RCC 7860 (cell line): ENCODE measurements around the gene CPSF3.

Source experiments
- DNase-seq: peaks from one replicate; pipeline ENCODE4 v3.0.0-alpha.2; 2015; ENCODE audit warnings: low spot score
- FAIRE-seq: peaks from 2 replicates; lab custom pipeline; 2012; peaks lifted over from hg19 to GRCh38; lab: Jason Lieb, UNC

CPSF3 gene

DNA sequence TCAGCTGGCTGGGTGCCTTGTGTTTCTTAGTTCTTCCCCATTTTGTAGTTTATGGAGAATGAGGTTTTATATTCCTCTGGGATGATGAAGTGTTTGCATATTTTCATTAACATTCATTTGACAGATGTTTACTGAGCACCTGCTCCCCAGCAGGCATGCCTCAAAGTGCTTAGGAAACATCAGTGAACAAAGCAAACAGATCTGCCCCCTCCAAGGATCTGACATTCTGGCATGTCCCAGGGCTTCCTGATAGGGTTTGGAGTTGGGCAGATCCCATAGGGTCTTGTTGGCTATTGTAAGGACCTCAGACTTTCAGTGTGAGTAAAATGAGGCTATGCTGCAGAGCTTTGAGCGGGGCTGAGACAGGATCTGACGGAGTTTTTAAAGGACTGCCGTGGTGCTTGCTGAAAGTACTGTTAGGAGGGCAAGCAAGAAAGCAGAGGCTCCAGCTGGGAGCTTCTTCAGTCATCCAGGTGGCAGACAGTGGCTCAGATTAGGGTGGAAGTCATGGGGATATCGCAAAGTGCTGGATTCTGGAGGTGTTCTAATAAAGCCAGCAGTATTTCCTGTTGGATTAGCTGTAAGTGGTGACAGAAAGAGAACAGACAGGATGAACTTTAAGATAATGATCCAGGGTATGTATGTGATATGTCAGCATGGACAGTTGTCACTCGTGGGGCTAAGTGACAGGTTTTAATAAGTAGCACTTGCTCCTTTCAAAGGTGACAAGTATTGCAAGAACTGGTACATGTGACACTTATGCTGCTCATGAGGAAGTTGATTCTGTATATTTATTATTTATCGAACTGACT, 39.6 kb downstream of the CPSF3 start:
- FAIRE-seq: no peak
- DNase-seq: no peak

DNA sequence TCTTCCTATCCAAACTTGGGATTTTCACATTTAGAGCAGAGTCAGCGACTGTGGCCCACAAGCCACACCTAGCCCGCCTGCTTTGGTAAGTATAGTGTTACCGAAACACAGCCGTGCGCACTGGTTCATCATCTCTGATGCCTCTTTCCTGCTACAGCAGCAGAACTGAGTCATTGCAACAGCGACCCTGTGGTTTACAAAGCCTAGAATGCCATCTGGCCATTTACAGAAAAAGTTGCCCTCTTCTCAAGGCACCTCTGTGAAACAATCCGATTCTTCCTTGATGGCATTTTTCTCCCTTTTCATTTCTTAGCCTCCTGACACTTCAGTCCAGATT, 40.2 kb downstream of the CPSF3 start:
- DNase-seq (no peak), FAIRE-seq (no peak)

DNA sequence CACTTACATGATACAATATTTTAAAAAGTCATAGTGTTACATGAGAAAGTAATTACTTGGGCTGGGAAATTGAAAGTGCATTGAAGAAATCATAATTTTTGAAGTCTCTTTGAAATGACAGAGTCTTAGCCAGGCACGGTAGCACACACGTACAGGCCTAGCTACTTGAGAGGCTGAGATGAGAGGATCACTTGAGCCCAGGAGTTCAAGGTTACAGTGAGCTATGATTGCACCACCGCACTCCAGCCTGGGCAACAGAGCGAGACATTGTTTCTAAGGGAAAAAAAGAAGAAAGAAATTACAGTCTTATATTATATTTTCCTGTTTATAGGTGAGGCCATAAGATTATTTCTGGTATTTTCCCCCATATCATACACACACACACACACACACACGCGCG, 41.7 kb downstream of the CPSF3 start:
- FAIRE-seq: no peak

DNA sequence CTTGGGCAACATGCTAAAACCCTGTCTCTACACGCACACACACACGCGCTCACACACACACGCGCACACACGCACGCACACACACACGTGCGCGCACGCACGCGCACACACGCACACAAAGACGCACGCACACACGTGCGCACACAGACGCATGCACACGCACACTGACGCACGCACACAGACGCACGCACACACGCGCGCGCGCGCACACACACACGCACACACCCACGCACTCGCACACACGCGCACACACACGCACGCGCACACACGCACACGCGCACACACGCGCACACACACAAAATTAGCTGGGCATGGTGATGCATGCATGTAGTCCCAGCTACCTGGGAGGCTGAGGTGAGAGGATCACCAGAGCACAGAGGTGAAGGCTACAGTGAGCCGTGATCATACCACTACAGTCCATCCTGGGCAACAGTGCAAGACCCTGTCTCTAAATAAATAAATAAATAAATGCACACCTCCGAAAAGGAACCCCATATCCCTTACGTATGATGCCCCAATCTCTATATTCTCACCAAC, 42.8 kb downstream of the CPSF3 start:
- FAIRE-seq: no peak
- DNase-seq: no peak

More for the DNA sequence above, 41.7 kb downstream of the CPSF3 start:
- DNase-seq: no peak

DNA sequence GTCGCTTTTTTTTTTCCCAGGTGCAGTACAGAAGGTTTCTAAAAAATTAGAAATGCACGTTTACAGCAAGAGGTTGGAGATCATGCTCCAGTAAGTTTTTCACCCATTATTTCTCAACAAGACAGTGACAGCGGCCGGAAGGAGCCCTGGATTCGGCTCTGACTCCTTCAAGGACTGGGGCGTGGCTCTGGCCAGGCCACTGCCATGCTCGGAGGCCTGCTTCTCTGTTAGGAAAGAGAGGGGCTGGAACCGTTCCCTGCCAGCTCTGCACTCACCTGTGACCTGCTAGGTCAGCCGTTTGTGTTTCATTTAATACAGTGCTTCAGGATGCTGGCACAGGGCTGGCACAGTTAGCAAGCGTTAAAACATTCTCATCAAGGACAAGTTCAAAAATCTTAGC, 44.2 kb downstream of the CPSF3 start:
- DNase-seq: no peak
- no peak for FAIRE-seq

DNA sequence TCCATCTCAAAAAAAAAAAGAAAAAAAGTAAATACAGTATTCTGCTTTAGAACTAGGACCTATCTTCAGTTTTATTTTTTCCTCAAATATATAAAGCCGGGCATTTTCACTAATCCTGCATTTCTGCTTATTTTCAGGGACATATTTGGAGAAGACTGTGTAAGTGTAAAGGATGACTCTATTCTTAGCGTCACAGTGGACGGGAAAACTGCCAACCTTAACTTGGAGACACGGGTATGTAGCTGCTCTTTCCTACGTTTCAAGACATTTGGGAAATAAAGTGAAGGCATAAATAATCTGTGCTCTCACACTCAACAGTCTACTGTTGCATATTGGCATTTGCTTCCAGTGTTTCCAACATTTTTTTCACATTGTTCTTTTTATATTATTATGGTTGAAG, 47.8 kb downstream of the CPSF3 start:
- FAIRE-seq (no peak), DNase-seq (no peak)

DNA sequence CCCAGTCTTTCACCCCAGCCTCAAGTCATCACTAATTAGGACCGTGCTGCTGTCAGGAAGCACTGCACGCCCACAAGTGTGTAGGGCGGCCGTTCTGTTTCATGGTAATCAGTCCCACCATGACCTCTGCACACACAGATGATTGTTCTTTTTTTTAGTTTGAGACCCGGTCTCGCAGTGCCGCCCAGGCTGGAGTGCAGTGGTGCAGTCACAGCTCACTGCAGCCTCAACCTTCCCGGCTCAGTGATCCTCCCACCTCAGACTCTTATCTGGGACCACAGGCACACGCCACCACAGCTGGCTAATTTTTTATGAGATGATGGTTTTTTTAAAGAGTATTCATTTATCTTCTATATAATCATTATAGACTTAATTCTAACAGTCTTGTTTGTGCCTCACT, 49.1 kb downstream of the CPSF3 start:
- DNase-seq (no peak), FAIRE-seq (no peak)

DNA sequence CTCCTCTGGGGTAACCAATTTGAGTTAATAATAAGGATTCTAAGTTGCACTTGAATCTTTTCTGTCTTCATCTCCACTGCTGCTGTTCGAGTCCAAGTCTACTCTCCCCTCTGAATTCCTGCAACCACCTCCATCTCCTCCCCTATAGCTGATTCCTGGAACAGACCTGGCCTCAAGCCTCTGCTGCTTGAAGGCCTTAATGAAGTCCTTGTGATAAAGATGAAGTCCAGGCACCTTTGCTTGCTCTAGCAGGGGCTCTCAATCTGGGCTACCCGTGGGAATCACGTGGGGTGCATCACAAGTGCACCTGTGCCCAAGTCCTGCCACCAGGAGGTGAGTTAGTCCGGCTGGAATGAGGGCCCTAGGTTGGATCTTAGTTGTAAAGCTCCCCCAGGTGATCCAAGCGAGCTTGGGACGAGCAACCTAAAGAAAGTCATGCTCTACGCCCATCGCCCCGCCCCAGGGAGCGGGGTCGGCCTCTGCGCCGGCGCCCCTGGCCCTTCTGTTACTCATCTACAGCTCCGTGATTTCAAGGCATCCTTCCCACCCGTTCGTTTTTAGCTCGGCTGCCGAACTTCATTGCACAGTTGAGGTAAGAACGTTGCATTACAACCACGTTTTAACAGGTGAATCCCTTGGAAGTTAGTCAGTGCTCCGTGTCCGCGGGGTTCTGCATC, 50.0 kb downstream of the CPSF3 start:
- FAIRE-seq (no peak), DNase-seq (no peak)

DNA sequence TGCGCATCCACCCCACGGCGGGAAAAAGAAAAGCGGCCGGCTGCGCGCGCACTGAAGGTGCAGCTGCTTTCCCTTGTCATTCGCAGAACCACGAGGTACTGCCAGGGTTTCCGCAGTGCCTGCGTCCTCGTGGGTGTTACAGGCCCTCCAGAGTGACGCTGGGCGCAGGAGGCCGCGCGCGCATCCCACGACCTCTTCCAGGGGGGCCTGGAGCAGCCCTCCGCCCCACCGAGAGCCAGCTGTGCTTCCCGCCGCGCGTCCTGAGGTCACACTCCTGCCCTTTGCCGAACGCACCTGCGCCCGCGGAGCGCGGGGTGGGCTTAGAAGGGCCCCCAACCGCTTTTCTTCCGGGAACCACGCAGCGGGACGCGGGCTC, 50.5 kb downstream of the CPSF3 start:
- FAIRE-seq: no peak
- no peak for DNase-seq

DNA sequence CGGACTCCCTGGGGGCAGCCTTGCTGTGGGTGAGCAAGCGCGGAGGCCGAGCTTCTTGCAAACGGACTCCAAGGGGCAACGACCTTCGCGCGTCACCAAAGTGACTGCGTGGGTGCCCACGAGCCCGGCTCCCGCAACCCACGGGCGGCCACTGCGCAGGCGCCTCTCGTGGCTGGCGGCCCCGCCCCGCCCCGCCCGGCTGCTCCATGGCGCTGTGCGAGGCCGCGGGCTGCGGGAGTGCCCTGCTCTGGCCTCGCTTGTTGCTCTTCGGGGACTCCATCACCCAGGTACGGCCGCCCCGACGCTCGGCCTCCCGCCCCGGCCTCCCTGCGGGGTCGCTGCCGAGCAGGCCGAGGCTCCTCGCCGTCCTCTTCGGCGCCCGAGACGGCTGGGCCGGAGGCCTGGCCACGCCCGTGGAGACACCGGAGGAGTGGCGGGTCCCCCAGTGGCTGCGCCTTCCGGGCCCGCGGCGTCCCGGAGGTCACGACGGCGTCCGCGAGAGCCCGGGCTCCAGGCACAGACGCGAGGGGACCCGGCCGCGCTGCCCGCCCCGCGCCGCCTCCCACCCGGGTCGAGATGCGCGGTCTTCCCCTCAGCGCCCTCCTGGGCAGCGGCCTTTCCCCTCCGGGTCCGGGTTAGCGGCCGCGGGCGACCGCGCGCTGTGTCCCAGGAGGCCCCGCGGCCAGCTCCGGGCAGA, 51.1 kb downstream of the CPSF3 start, which contains the start of gene IAH1:
TSS of gene IAH1 (plus strand) at position 191 of the 697 bp plus-strand sequence. CDS start at position 207, 16 bp downstream.
- peak; percentile 35 for DNase-seq
- no peak for FAIRE-seq

DNA sequence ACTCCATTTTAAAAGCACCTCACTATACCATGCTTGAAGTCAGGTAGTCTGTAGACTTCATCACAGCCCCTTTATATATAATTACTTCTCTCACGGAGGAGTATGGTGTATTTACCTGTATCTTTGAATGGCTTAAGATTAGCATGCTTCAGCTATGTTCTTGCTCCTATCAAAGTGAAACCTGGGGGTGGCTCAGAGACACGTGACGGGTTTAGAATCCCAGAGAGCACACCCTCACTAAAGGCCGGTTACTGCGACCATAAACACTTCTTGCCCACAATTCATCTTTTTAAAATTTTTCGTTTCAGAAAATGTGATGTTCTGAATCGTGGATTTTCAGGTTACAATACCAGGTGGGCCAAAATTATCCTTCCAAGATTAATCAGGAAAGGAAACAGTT, 54.5 kb downstream of the CPSF3 start:
- DNase-seq (no peak), FAIRE-seq (no peak)

DNA sequence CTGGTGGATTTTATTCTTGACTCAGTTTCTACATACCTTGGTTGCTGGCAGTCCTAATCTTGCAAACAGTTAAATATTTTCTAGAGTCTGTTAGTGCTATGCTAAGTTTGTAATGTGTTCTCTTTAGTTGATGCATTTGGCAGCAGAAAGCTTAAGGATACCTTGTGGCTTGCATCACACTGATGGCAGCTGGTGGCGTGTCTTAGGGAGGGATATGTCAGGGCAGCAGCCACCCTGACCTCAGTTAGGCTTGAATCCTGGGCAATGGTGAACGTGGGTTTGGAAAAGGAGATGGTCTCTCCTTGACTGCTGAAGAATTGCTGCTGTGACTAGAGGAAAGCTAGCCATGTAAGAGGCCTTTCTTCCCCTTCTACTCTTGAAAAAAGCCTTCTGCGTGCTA, 55.1 kb downstream of the CPSF3 start:
- DNase-seq: no peak
- no peak for FAIRE-seq

DNA sequence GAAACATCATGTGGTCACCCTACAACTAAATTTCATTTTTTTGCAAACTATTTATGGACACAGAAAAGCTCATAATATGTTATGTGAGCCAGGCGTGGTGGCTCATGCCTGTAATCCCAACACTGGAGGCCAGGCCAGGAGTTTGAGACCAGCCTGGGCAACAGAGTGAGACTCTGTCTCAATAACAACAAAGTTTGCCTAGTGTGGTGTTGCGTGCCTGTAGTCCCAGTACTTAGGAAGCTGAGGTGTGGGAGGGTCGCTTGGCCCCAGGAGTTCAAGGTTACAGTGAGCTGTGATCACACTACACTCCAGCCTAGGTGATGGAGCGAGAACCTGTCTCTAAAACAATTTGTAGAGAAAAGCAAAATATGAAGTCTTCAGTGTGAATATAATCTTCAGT, 56.7 kb downstream of the CPSF3 start:
- FAIRE-seq: no peak
- no peak for DNase-seq

DNA sequence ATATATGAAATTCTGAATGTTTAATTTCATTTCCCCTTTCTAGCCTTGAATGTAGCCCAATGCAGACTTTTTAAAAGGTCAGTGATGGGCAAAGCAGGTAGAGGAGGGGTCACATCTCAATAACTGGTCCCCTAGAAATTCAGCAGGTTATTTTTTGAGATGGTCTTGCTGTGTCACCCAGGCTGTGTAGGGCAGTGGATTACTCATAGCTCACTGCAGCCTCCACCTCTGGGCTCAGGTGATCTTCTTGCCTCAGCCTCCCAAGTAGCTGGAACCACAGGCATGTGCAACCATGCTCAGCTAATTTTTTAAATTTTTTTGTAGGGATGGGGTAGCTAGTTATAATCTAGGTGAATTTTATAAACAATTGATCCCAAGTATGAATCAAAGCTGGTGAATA, 59.7 kb downstream of the CPSF3 start:
- FAIRE-seq (no peak), DNase-seq (no peak)

DNA sequence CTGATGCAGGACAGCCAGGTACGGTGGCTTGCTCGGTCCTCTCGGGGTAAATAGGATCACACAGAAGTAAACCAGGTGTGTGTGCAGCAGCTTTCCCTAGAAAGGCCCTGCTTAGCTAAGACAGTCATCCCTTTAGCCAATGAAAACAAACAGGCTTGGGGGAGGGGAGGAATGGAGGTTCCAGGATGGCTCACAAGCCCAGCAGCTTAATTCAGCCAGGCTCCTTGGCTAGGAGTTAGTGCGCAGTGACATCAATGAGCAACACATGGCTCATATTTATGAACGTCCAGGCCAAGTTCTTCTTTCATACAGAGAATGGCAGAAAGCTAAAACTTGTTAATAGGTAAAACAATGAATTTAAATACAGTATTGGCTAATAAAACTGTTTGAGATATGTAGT, 61.1 kb downstream of the CPSF3 start:
- FAIRE-seq: no peak
- DNase-seq: no peak

DNA sequence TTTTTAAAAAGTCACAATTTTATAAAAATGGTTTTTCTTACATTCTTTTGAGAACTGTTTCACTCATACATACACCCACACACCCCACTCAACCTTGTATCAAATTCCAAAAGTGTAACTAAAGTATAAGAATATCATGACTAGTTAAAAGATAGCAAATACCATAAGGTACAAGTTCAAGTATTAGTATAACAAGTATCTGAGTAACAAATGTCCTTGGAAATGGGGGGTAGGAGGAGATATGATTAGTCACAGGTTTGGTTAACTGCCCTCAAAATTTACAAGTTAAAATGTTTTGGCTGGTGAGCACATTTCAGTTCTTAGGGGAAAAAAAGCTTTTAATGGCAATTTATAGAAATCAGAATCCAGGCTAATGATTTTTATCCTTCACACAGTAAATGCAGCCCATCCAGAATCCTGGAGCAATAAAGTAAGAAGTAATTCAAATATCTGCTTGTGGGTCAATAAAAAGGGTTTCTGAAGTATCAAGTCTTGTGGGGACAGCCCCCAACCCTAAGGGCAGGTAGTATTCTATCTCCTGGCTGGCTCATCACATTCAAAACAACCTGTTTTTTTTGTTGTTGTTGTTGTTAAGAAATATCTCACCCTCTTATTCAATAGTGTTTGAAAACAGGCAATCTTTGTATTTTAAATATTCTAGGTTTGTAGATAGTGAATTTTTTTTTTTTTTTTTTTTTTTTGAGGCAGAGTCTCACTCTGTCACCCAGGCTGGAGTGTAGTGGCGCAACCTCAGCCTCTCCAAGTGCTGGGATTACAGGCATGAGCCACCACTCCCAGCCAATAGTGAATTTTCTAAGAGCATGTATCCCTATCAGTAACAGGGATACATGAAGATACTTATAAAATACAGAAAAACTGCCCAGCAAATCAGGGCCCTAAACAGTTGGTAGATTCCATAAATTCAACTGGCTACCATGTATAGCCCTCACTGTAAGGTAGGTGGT, 65.4 kb downstream of the CPSF3 start:
- FAIRE-seq (no peak), DNase-seq (no peak)

DNA sequence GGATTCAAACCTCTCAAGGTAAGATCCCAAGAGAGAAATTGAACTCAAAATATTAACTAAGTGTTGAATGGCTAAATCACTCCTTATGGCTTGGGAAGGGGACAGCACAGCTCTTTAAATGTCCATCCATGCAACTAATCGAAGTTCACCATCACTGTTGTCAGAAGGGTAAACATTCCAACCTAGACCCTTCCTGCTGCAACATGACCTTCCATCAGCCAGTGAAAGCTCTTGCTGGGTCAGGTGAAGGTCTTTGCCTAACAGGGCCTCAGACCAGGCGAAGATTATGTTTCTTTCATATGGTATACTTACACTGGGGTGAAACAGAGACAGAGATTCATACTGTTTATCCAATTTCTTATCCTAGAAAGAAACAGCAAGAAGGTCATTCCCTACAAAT, 67.3 kb downstream of the CPSF3 start:
- FAIRE-seq: no peak
- no peak for DNase-seq

DNA sequence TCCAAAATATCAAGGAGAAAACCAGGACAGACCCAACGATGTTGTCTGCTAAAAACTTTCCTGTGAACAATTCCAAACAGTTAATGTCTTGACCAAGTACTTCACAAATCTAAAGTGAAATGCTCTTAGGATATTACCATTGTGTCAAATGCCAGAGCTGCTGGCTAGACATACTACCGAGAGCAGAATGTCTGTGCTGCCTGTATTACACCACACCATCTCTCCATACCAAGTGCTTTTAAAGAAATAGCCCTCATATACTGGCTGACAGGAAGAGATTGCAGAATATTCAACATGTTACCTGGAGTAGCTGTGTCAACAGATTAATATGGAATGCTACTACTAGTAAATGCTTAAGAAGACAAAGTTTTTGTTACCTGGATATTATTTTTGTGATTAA, 69.5 kb downstream of the CPSF3 start:
- DNase-seq (no peak), FAIRE-seq (no peak)

DNA sequence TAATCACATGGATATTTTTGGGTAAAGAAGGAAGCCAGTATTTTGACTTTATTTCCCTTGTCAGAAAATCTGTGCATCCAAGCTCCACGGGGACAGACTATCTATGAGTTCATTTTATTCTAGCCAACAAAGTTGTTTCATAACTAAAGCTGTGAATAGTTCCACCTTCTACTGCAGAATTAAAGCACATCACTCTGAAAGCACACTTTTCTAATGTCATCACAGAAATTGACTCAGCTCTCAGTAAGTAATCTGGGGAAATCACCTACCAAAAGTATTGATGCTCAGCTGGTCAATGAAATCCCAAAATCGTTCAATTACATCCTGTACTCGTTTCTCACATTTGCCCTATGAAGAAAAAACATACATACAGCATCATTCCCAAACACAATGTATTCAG, 70.0 kb downstream of the CPSF3 start:
- DNase-seq: no peak
- FAIRE-seq: no peak

DNA sequence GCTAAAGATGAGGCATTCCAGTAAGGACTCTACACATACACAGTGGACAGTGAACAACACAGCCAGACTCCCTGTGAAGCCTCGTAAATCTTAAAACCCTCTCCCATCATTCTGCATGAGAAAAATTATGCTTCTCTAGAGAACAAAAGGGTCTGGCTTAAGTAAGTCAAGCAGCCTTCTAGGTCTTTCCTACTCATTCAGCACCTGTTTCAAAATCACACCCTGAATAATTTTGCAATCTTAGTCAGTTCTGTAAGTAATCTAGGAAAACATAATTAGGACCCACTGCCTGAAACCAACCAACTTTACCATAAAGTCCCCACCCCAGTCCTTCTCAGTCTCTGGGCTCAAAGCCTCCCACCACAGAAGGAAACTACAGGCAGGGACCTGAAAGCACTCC, 70.6 kb downstream of the CPSF3 start:
- FAIRE-seq: no peak
- no peak for DNase-seq

DNA sequence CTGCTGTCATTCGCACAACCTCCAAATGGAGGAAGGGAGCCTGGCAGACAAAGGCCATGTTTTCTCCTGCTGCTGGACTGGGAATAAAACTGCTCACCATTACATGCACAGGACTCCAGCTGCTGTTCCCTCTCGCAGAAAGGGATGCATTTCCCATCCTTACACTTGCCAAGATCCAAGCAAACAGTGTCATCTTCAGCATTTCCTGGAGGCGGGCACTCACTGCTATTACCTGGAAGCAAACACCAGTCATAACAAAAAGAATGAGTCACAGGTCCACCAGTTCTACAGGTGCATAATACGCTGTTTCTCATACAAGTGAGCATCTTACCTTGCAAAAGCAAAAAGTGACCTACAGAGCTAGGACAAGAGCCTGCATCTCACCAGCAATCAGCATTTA, 73.6 kb downstream of the CPSF3 start:
- FAIRE-seq: no peak
- DNase-seq: no peak
